Type B pancreatic cell (in vitro differentiated cells): Measurements from ENCODE around the gene ORC6. TPM values are rescaled to one million over a fixed set of nuclear protein-coding genes. Genes with fewer than 3 reads are reported as not detected.

Experiments
- DNase-seq: peaks from one replicate; pipeline ENCODE4 v3.0.0; 2021; ENCODE audit warnings: mixed read lengths; ENCODE audit not compliant: unreplicated experiment; ENCODE audit errors: extremely low spot score
- H3K27ac Mint-ChIP-seq: 2 replicates; pipeline ENCODE4 v1.8.0; 2021; ENCODE audit warnings: mild to moderate bottlenecking, mixed read lengths
- H3K27me3 Mint-ChIP-seq: 2 replicates; pipeline ENCODE4 v1.8.0; 2021; ENCODE audit warnings: mixed read lengths
- H3K36me3 Mint-ChIP-seq: 2 replicates; pipeline ENCODE4 v1.8.0; 2021; ENCODE audit warnings: mixed read lengths
- H3K4me1 Mint-ChIP-seq: one replicate; pipeline ENCODE4 v1.8.0; 2021; ENCODE audit warnings: mixed read lengths; ENCODE audit not compliant: unreplicated experiment
- H3K4me3 Mint-ChIP-seq: 2 replicates; pipeline ENCODE4 v1.8.0; 2021; ENCODE audit warnings: mild to moderate bottlenecking, mixed read lengths
- H3K9me3 Mint-ChIP-seq: 2 replicates; pipeline ENCODE4 v1.8.0; 2021; ENCODE audit warnings: mixed read lengths
- total RNA-seq: library from RNA; stranded (reverse); gene quantifications from 2 replicates; pipeline ENCODE4 v1.2.1, GENCODE V29; 2021; ENCODE audit warnings: low replicate concordance
- TF ChIP-seq, protein P1 (sequence below): fragments of 200-600 bp; sonication (generic); conservative IDR thresholded peaks from 2 replicates; pipeline ENCODE4 v1.5.0; 2021; ENCODE audit warnings: antibody characterized with exemption, mild to moderate bottlenecking

Gene ORC6
- total RNA-seq, 1 donor from 2014 or later, result 48.8 TPM

DNA sequence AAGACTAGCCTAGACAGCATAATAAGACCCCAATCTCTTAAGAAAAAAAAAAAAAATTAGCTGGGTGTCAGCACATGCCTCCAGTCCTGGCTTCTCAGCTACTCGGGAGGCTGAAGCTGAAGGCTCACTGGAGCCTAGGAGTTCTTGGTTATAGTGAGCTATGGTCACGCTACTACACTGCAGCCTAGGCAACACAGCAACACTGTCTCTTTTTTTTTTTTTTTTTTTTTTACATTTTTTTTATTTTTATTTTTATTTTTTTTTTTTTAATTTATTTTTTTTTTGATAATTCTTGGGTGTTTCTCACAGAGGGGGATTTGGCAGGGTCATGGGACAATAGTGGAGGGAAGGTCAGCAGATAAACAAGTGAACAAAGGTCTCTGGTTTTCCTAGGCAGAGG is 4.1 kb downstream of the ORC6 start:
- H3K27ac Mint-ChIP-seq, result no peak overlapping the region
- H3K36me3 Mint-ChIP-seq, result peaks cover 19% of the 10 kb centered on the region
- H3K4me3 Mint-ChIP-seq, result no peak overlapping the region
- peaks cover 14% of the 10 kb centered on the region for H3K4me1 Mint-ChIP-seq
- TF ChIP-seq, protein P1, sequence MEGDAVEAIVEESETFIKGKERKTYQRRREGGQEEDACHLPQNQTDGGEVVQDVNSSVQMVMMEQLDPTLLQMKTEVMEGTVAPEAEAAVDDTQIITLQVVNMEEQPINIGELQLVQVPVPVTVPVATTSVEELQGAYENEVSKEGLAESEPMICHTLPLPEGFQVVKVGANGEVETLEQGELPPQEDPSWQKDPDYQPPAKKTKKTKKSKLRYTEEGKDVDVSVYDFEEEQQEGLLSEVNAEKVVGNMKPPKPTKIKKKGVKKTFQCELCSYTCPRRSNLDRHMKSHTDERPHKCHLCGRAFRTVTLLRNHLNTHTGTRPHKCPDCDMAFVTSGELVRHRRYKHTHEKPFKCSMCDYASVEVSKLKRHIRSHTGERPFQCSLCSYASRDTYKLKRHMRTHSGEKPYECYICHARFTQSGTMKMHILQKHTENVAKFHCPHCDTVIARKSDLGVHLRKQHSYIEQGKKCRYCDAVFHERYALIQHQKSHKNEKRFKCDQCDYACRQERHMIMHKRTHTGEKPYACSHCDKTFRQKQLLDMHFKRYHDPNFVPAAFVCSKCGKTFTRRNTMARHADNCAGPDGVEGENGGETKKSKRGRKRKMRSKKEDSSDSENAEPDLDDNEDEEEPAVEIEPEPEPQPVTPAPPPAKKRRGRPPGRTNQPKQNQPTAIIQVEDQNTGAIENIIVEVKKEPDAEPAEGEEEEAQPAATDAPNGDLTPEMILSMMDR, result no peak
- no peaks in the 10 kb centered on the region for H3K27me3 Mint-ChIP-seq
- H3K9me3 Mint-ChIP-seq, result no peaks in the 10 kb centered on the region
- no peak for DNase-seq

GRCh38 chr16:46695937-46696336 is 6.5 kb downstream of the ORC6 start:
- Mint-ChIP-seq H3K27me3 (no peaks in the 10 kb centered on the region), H3K27ac (no peak overlapping the region), H3K4me1 (peaks cover 14% of the 10 kb centered on the region), H3K4me3 (no peak overlapping the region), H3K36me3 (peaks cover 19% of the 10 kb centered on the region), H3K9me3 (no peaks in the 10 kb centered on the region)
- TF ChIP-seq, protein P1, result no peak
- DNase-seq, result no peak

DNA sequence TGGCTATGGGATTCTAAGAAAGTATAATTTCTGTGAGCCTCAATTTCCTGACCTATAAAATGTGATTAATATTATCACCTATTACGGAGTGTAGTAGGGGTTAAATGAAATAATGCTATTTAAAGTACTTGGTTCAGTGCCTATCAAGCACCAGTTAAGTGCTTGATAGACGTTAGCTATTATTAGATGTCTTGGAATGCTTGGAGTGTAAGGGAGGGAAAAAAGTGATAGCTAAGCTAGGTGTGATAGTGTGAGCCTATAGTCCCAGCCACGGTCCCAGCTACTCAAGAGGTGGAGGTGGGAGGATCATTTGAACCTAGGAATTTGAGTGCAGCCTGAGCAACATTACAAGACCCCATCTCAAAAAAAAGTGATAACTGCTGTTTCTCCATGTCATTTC is 7.5 kb downstream of the ORC6 start:
- TF ChIP-seq, protein P1, result no peak
- Mint-ChIP-seq H3K27me3 (no peaks in the 10 kb centered on the region), H3K4me3 (no peak overlapping the region), H3K27ac (no peak overlapping the region), H3K36me3 (peaks cover 19% of the 10 kb centered on the region), H3K4me1 (peaks cover 4% of the 10 kb centered on the region), H3K9me3 (no peaks in the 10 kb centered on the region)
- no peak for DNase-seq

GRCh38 chr16:46700048-46700447 is 10.6 kb downstream of the ORC6 start:
- no peak for DNase-seq
- H3K9me3 Mint-ChIP-seq, result no peaks in the 10 kb centered on the region
- H3K27ac Mint-ChIP-seq, result no peak overlapping the region
- no peak overlapping the region for H3K4me3 Mint-ChIP-seq
- TF ChIP-seq, protein P1, result no peak
- no peaks in the 10 kb centered on the region for H3K4me1 Mint-ChIP-seq
- no peaks in the 10 kb centered on the region for H3K27me3 Mint-ChIP-seq
- H3K36me3 Mint-ChIP-seq, result peaks cover 14% of the 10 kb centered on the region

- H3K4me3 Mint-ChIP-seq, result no peak overlapping the region
- TF ChIP-seq, protein P1, result no peak
- H3K4me1 Mint-ChIP-seq, result no peaks in the 10 kb centered on the region
- H3K27me3 Mint-ChIP-seq, result no peaks in the 10 kb centered on the region
- H3K27ac Mint-ChIP-seq, result no peak overlapping the region
- no peaks in the 10 kb centered on the region for H3K9me3 Mint-ChIP-seq
- peaks cover 7% of the 10 kb centered on the region for H3K36me3 Mint-ChIP-seq
- no peak for DNase-seq
Measured at GRCh38 chr16:46701615-46702014, 12.2 kb downstream of the ORC6 start.

DNA sequence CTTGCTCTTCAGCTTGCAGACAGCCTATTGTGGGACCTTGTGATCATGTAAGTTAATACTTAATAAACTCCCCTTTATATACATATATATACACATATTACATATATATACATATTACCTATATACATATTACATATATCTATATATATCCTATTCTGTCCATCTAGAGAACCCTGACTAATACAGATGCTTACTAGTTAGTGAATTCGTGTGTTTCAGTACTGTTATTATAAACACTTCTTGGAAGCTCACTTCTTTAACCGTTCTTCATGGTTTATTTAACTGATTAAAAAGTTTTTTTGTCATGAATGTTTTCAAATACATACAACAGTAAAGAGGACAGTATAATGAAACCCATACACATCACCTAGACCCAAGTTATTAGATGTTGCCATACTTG is 12.6 kb downstream of the ORC6 start:
- TF ChIP-seq, protein P1, result no peak
- no peaks in the 10 kb centered on the region for H3K27me3 Mint-ChIP-seq
- DNase-seq, result no peak
- H3K9me3 Mint-ChIP-seq, result no peaks in the 10 kb centered on the region
- H3K4me3 Mint-ChIP-seq, result no peak overlapping the region
- peaks cover 5% of the 10 kb centered on the region for H3K36me3 Mint-ChIP-seq
- H3K4me1 Mint-ChIP-seq, result no peaks in the 10 kb centered on the region
- H3K27ac Mint-ChIP-seq, result no peak overlapping the region
